CD8-positive, alpha-beta memory T cell (primary cell): ENCODE data around the gene MILR1. TPM values are rescaled to one million over a fixed set of nuclear protein-coding genes. Genes with fewer than 3 reads are reported as not detected.
"Not testable (repeated sequence)": the region's sequence is repeated elsewhere in the genome, so short reads cannot be mapped to it uniquely, and the experiment has no call there.

Experiments
- CTCF ChIA-PET: fragments of 350-600 bp; sonication (Branson Sonifier 250); formaldehyde crosslinking; loops from one replicate; lab custom pipeline; 2021; ENCODE audit warnings: antibody characterized with exemption; lab: Charles Lee
- POLR2A ChIA-PET: fragments of 350-600 bp; sonication (Branson Sonifier 250); formaldehyde crosslinking; loops from one replicate; lab custom pipeline; 2021; ENCODE audit warnings: antibody characterized with exemption; lab: Charles Lee
- DNase-seq, 5 donors: peaks; one replicate each; pipeline versions ENCODE4 v3.0.0 to v3.0.0-alpha.2; 2020 to 2022; ENCODE audit warnings: mixed read lengths in 1 of 5
- H3K27ac ChIP-seq: one replicate; pipeline ENCODE4 v1.7.0; 2013; ENCODE audit warnings: low read depth, mild to moderate bottlenecking, low read length, moderate library complexity
- H3K27me3 ChIP-seq: 2 replicates; pipeline ENCODE4 v1.7.0; 2013; ENCODE audit warnings: low read length, mild to moderate bottlenecking; ENCODE audit not compliant: insufficient read depth, poor library complexity, severe bottlenecking
- H3K36me3 ChIP-seq: 2 replicates; pipeline ENCODE4 v1.7.0; 2013; ENCODE audit warnings: mild to moderate bottlenecking, low read length, moderate library complexity; ENCODE audit not compliant: insufficient read depth
- H3K4me1 ChIP-seq: 2 replicates; pipeline ENCODE4 v1.7.0; 2013; ENCODE audit warnings: mild to moderate bottlenecking, low read length, moderate library complexity; ENCODE audit not compliant: insufficient read depth
- H3K4me3 ChIP-seq: 2 replicates; pipeline ENCODE4 v1.7.0; 2013; ENCODE audit warnings: mild to moderate bottlenecking, low read length
- H3K9me3 ChIP-seq: 2 replicates; pipeline ENCODE4 v1.7.0; 2013; ENCODE audit warnings: mild to moderate bottlenecking, low read length
- H3K27ac Mint-ChIP-seq, 8 donors: one replicate each; pipeline ENCODE4 v1.8.0; 2020 to 2021; ENCODE audit warnings: mixed read lengths in 8 of 8, mild to moderate bottlenecking in 6 of 8, inconsistent platforms in 3 of 8, moderate library complexity in 3 of 8
- H3K27me3 Mint-ChIP-seq, 2 donors: one replicate each; pipeline ENCODE4 v1.8.0; 2020 to 2021; ENCODE audit warnings: mixed read lengths in 2 of 2, mild to moderate bottlenecking in 1 of 2, moderate library complexity in 1 of 2
- H3K36me3 Mint-ChIP-seq, 3 donors: one replicate each; pipeline ENCODE4 v1.8.0; 2020 to 2021; ENCODE audit warnings: mixed read lengths in 3 of 3, inconsistent platforms in 1 of 3, mild to moderate bottlenecking in 1 of 3
- H3K4me1 Mint-ChIP-seq, 3 donors: one replicate each; pipeline ENCODE4 v1.8.0; 2020 to 2021; ENCODE audit warnings: mixed read lengths in 3 of 3, inconsistent platforms in 1 of 3, mild to moderate bottlenecking in 1 of 3
- H3K4me3 Mint-ChIP-seq, 7 donors: one replicate each; pipeline ENCODE4 v1.8.0; 2020 to 2021; ENCODE audit warnings: mixed read lengths in 7 of 7, mild to moderate bottlenecking in 6 of 7, moderate library complexity in 4 of 7, inconsistent platforms in 2 of 7
- H3K9me3 Mint-ChIP-seq, 5 donors: one replicate each; pipeline ENCODE4 v1.8.0; 2020 to 2022; ENCODE audit warnings: mixed read lengths in 5 of 5, mild to moderate bottlenecking in 3 of 5, moderate library complexity in 2 of 5, inconsistent platforms in 1 of 5
- polyA plus RNA-seq: library from polyadenylated mRNA; unstranded; fragments of 300-500 nt; fragmentation: Illumina TruSeq; gene quantifications from one replicate; pipeline ENCODE4 v1.2.3, GENCODE V29; 2021
- total RNA-seq, 2 experiments: library from RNA; stranded (reverse); gene quantifications; one replicate each; pipeline ENCODE4 v1.2.3, GENCODE V29; 2021

The MILR1 gene
- total and polyA plus RNA-seq, 3 experiments from 2014 or later, result 0.66 to 0.69 TPM; not detected in 1

DNA sequence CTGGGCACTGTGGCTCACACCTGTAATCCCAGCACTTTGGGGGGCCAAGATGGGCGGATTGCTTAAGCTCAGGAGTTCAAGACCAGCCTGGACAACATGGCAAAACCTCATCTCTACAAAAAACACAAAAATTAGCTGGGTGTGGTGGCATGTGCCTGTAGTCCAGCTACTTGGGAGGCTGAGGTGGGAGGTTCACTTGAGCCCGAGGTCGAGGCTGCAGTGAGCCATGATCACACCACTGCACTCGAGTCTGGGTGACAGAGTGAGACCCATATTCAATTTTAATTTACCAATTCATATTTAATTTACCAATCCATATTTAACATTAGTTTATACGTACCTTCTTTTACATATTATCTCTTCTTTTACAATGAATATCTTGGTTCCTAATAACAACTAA is 46.4 kb downstream of the MILR1 start:
- H3K27me3 ChIP-seq, DNase-seq, H3K9me3 ChIP-seq, H3K9me3 Mint-ChIP-seq: not testable (repeated sequence)
- Histone ChIP-seq H3K4me3 (peak overlapping the region; percentile 90), H3K27ac (peak overlapping the region; percentile 76), H3K4me1 (peaks cover 50% of the 10 kb centered on the region), H3K36me3 (peaks cover 32% of the 10 kb centered on the region)
- CTCF ChIA-PET, result interaction anchor here (0.7 to 3.9 kb wide), 2 partner anchors 11 to 475 kb away, joined by 3 to 37 read pairs; partner anchors contain the start of genes CEP95 and DDX5
- Mint-ChIP-seq H3K27ac (peak overlapping the region in 2 of 8 donors; percentile 41 to 47), H3K36me3 (peaks cover under 1 to 69% (median 12%) of the 10 kb centered on the region in 3 donors), H3K4me3 (peak overlapping the region in 6 of 7 donors; percentile 71 to 100 (median 100)), H3K27me3 (peaks cover 0 to 15% of the 10 kb centered on the region in 2 donors), H3K4me1 (peaks cover 56 to 79% (median 72%) of the 10 kb centered on the region in 3 donors)
- POLR2A ChIA-PET, result interaction anchor here (1.9 kb wide), 1 partner anchor 10 kb away, joined by 10 read pairs; the partner anchor contains the start of gene DDX5

DNA sequence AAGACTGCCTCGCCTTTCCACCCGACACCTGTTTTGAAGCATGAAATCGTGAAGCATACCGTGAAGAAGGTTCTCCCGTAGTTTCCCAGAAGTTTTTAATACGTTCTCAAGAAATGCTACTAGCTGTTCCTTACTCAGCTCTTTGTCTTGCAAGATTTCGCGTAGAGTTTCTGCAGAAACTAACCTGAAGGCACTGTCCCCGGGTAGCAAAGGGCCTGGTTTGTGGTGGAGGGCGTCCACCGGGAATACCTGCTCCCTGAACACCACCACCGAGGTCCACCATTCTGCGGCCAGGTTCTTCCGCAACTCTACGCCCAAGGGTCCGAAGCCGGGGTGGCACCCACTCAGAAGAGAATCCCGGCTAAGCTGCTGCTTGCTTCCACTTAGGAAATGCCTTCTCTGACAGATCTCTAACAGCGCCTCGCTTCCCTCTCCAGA is 47.5 kb downstream of the MILR1 start:
- peaks cover 0 to 15% of the 10 kb centered on the region in 2 donors for H3K27me3 Mint-ChIP-seq
- H3K36me3 Mint-ChIP-seq, result peaks cover 9 to 70% (median 22%) of the 10 kb centered on the region in 3 donors
- H3K4me1 ChIP-seq, result peaks cover 59% of the 10 kb centered on the region
- H3K4me3 Mint-ChIP-seq, result peak overlapping the region; percentile 97 to 100 (median 100)
- POLR2A ChIA-PET, result interaction anchor here (0.5 to 2.8 kb wide), 6 partner anchors 10 to 1773 kb away, joined by 3 to 168 read pairs (median 4); partner anchors contain the start of genes CEP95, DDX5 and ICAM2
- H3K36me3 ChIP-seq, result peaks cover 37% of the 10 kb centered on the region
- DNase-seq, result peak in 1 of 5 donors; percentile 3
- peak overlapping the region; percentile 76 for H3K27ac ChIP-seq
- CTCF ChIA-PET, result interaction anchor here (0.6 to 3.9 kb wide), 5 partner anchors 10 to 153 kb away, joined by 3 to 37 read pairs (median 3); partner anchors contain the start of genes CEP95 and DDX5
- no peaks in the 10 kb centered on the region for H3K27me3 ChIP-seq
- H3K9me3 ChIP-seq, result no peaks in the 10 kb centered on the region
- no peaks in the 10 kb centered on the region for H3K9me3 Mint-ChIP-seq
- H3K4me1 Mint-ChIP-seq, result peaks cover 63 to 87% (median 82%) of the 10 kb centered on the region in 3 donors
- peak overlapping the region; percentile 90 for H3K4me3 ChIP-seq
- peak overlapping the region; percentile 94 to 99 (median 99) for H3K27ac Mint-ChIP-seq

DNA sequence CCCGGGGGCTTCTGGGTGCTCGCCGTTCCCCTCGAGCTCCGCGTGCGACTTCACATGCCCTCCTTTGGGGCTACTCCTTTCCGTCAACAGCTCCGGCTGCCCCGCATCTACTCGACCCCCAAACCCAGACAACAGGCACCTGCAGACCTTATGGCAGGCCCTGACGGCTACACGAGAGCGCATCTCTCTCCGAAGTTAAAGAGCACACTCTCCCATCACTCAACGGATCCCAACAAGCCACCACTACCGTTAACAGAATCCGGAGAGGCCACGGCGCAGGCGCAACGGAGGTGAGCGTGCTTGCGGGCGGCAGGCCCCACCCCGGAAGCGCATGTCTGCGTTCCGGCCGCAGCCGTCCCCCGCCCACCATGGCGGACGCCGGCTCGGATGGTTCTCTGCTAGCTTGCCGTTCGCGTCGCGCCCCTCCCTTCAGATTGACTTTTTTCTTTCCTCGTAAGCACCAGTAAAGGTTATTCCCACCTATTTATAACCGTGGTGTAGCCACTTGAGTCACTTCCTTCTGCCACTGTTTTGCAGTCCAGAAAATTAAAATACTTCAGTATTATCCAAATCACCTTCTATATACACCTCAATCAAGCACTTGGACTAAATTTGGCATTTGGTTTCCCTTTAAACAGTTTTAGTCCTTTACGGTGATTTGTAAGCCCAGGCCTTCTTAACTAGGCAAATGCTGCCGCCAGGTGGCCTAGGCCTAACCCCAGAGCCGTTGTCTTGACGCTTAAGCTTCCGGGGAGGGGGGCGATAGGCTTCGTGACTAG is 48.1 kb downstream of the MILR1 start, which contains the start of gene POLG2:
Gene POLG2, minus strand, starts transcription at position 269 of the 779 bp plus-strand sequence. Its CDS starts 86 bp downstream, at position 183.
- ChIA-PET POLR2A (interaction anchor here (0.5 to 2.8 kb wide), 6 partner anchors 9 to 1773 kb away, joined by 3 to 168 read pairs (median 5); partner anchors contain the start of genes CEP95 and DDX5), CTCF (interaction anchor here (0.6 to 3.9 kb wide), 6 partner anchors 9 to 152 kb away, joined by 3 to 37 read pairs (median 3); partner anchors contain the start of genes CEP95 and DDX5)
- DNase-seq, result peak; percentile 95 to 98 (median 96)
- peak within 1 kb of the TSS; percentile 94 to 99 (median 99) for H3K27ac Mint-ChIP-seq
- peaks cover 14 to 71% (median 27%) of the 10 kb centered on the region in 3 donors for H3K36me3 Mint-ChIP-seq
- Histone ChIP-seq H3K36me3 (peaks cover 39% of the 10 kb centered on the region), H3K27me3 (no peaks in the 10 kb centered on the region), H3K9me3 (no peaks in the 10 kb centered on the region), H3K27ac (peak within 1 kb of the TSS; percentile 76), H3K4me1 (peaks cover 65% of the 10 kb centered on the region), H3K4me3 (peak within 1 kb of the TSS; percentile 90)
- H3K9me3 Mint-ChIP-seq, result no peaks in the 10 kb centered on the region
- H3K27me3 Mint-ChIP-seq, result peaks cover 0 to 15% of the 10 kb centered on the region in 2 donors
- peaks cover 69 to 90% (median 88%) of the 10 kb centered on the region in 3 donors for H3K4me1 Mint-ChIP-seq
- peak within 1 kb of the TSS; percentile 97 to 100 (median 100) for H3K4me3 Mint-ChIP-seq

DNA sequence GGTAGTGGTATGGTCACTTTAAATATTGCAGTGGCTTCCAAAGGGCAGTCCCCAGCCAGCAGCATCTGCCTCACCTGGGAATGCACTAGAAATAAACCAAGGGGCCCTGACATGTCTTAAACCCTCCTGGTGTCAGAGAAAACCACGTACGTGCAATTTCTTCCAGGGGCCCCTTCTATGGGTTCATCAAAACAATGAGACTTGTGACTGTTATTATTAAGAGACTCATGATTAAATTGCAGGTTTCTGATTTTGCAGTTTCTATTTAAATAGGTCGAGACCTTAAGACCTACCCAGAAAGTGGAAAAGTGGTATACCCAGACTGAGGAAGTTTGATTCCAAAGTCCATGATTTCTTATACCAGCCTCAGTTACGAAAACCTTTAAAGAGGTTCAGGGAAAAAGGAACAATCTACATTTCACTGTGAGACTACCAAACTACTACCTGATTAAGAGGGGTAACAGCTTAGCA is 48.7 kb downstream of the MILR1 start:
- Mint-ChIP-seq H3K27ac (peak overlapping the region; percentile 94 to 99 (median 99)), H3K27me3 (peaks cover 0 to 15% of the 10 kb centered on the region in 2 donors), H3K9me3 (no peaks in the 10 kb centered on the region), H3K36me3 (peaks cover 20 to 76% (median 32%) of the 10 kb centered on the region in 3 donors), H3K4me3 (peak overlapping the region; percentile 97 to 100 (median 100)), H3K4me1 (peaks cover 72 to 94% (median 94%) of the 10 kb centered on the region in 3 donors)
- H3K9me3 ChIP-seq, result no peaks in the 10 kb centered on the region
- peaks cover 42% of the 10 kb centered on the region for H3K36me3 ChIP-seq
- H3K4me1 ChIP-seq, result peaks cover 70% of the 10 kb centered on the region
- no peaks in the 10 kb centered on the region for H3K27me3 ChIP-seq
- DNase-seq, result no peak
- POLR2A ChIA-PET, result interaction anchor here (0.7 to 2.8 kb wide), 3 partner anchors 8 to 106 kb away, joined by 5 to 168 read pairs (median 10); partner anchors contain the start of genes CEP95 and DDX5
- peak overlapping the region; percentile 90 for H3K4me3 ChIP-seq
- CTCF ChIA-PET, result interaction anchor here (0.6 to 3.9 kb wide), 3 partner anchors 9 to 79 kb away, joined by 3 to 37 read pairs (median 3); partner anchors contain the start of genes CEP95 and DDX5
- peak overlapping the region; percentile 76 for H3K27ac ChIP-seq

DNA sequence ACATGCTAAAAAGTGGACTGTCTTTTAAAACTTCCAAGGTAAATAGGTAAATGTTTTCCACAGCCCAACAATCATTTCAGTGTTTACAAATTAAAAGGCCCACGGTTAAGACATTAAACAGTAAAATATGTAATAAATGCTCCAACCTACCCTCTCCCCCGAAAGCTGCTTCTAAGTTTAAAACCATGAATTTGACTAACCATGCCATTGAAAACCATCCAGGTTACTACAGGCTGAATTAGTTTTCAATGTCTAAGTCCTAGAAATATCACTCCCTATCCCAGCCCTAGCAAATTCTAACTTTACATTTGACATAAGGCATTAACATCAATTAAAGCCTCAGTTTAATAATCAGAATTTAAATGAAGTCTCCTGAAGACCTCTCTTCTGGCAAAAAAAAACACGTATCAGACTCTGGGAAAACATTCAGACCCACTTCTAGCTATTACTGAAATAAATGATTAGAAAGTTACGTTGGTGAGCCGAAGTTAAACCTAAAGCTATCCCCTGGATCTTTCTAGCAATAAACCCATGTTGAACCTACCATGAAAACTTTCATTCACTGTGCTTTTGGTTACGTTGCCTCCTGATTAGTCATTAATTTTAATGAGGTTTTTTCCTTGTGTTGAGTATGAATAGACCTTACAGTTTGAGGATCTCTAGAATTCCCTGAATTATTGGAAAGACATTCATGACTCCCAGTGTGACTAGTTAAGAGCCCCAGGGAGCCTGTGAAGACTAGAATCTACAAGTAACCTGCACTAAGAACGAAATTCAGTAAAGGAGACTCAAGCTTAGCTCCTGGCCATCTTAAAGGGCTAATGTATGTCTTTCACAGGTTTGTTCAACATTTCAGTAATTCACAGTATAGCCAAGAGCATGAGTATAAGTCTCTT is 49.6 kb downstream of the MILR1 start:
- peaks cover 51% of the 10 kb centered on the region for H3K36me3 ChIP-seq
- no peaks in the 10 kb centered on the region for H3K27me3 ChIP-seq
- no peak overlapping the region for H3K4me3 ChIP-seq
- Mint-ChIP-seq H3K36me3 (peaks cover 28 to 82% (median 38%) of the 10 kb centered on the region in 3 donors), H3K9me3 (no peaks in the 10 kb centered on the region), H3K27ac (peak overlapping the region; percentile 22 to 99 (median 98)), H3K4me3 (peak overlapping the region in 5 of 7 donors; percentile 3 to 100 (median 59)), H3K27me3 (peaks cover 0 to 17% of the 10 kb centered on the region in 2 donors), H3K4me1 (peaks cover 77 to 98% (median 97%) of the 10 kb centered on the region in 3 donors)
- no peak overlapping the region for H3K27ac ChIP-seq
- no peaks in the 10 kb centered on the region for H3K9me3 ChIP-seq
- CTCF ChIA-PET, result interaction anchor here (0.6 to 3.9 kb wide), 3 partner anchors 8 to 80 kb away, joined by 3 to 37 read pairs (median 3); partner anchors contain the start of genes CEP95 and DDX5
- POLR2A ChIA-PET, result interaction anchor here (0.6 to 2.8 kb wide), 5 partner anchors 7 to 159 kb away, joined by 3 to 168 read pairs (median 4); partner anchors contain the start of genes CEP95 and DDX5
- DNase-seq, result peak in 1 of 5 donors; percentile 20
- H3K4me1 ChIP-seq, result peaks cover 75% of the 10 kb centered on the region

DNA sequence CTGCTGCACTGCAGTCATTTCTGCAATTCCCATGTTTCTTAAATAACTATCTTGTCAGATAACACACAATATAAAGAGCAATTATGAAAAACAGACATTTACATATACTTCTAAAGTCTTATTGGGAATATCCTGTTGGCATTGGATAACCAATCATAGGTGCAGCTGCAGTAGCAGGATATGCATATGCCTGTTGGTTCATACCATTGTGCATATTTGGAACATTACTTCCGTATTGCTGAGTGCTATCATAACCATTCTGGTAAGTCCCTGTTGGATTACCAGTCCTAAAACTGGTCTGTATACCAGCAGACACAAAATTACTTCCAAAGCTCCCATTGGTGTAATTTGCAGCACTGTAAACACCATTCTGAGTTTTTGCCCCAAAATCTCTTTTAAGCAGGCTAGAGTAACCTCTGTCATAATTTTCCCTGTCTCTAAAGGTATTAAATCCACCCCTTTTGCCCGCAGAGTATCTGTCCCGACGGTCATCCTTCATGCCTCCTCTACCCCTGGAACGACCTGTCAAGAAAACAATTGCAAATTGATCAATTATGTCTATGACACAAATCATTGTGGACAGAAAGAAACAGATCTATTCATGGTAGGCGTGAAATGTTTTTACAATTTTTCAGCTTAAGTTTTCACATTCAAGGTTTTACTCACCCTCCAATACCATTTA is 51.0 kb downstream of the MILR1 start:
- Histone ChIP-seq H3K4me1 (peaks cover 77% of the 10 kb centered on the region), H3K27ac (no peak overlapping the region), H3K36me3 (peaks cover 65% of the 10 kb centered on the region), H3K4me3 (no peak overlapping the region), H3K9me3 (no peaks in the 10 kb centered on the region), H3K27me3 (no peaks in the 10 kb centered on the region)
- CTCF ChIA-PET, result no interaction called here
- Mint-ChIP-seq H3K27ac (peak overlapping the region in 6 of 8 donors; percentile 9 to 99 (median 54)), H3K9me3 (no peaks in the 10 kb centered on the region), H3K36me3 (peaks cover 40 to 88% (median 52%) of the 10 kb centered on the region in 3 donors), H3K4me1 (peaks cover 77 to 98% (median 97%) of the 10 kb centered on the region in 3 donors), H3K27me3 (peaks cover 0 to 25% of the 10 kb centered on the region in 2 donors), H3K4me3 (peak overlapping the region in 5 of 7 donors; percentile 2 to 100 (median 33))
- POLR2A ChIA-PET, result interaction anchor here (1.0 kb wide), 1 partner anchor 80 kb away, joined by 3 read pairs; no protein-coding TSS in a partner anchor
- DNase-seq, result peak in 1 of 5 donors; percentile 21
